Type B pancreatic cell (in vitro differentiated cells): ENCODE results near the gene INTU. TPM values are rescaled to one million over a fixed set of nuclear protein-coding genes. Genes with fewer than 3 reads are reported as not detected.
A peak's percentile ranks its signal among the peaks of the same experiment; 100 is the strongest.

ENCODE experiments used
- DNase-seq: peaks from one replicate; pipeline ENCODE4 v3.0.0; 2021; ENCODE audit warnings: mixed read lengths; ENCODE audit not compliant: unreplicated experiment; ENCODE audit errors: extremely low spot score
- H3K27ac Mint-ChIP-seq: 2 replicates; pipeline ENCODE4 v1.8.0; 2021; ENCODE audit warnings: mild to moderate bottlenecking, mixed read lengths
- H3K27me3 Mint-ChIP-seq: 2 replicates; pipeline ENCODE4 v1.8.0; 2021; ENCODE audit warnings: mixed read lengths
- H3K36me3 Mint-ChIP-seq: 2 replicates; pipeline ENCODE4 v1.8.0; 2021; ENCODE audit warnings: mixed read lengths
- H3K4me1 Mint-ChIP-seq: one replicate; pipeline ENCODE4 v1.8.0; 2021; ENCODE audit warnings: mixed read lengths; ENCODE audit not compliant: unreplicated experiment
- H3K4me3 Mint-ChIP-seq: 2 replicates; pipeline ENCODE4 v1.8.0; 2021; ENCODE audit warnings: mild to moderate bottlenecking, mixed read lengths
- H3K9me3 Mint-ChIP-seq: 2 replicates; pipeline ENCODE4 v1.8.0; 2021; ENCODE audit warnings: mixed read lengths
- CTCF ChIP-seq: fragments of 200-600 bp; sonication (generic); conservative IDR thresholded peaks from 2 replicates; pipeline ENCODE4 v1.5.0; 2021; ENCODE audit warnings: antibody characterized with exemption, mild to moderate bottlenecking
- total RNA-seq: library from RNA; stranded (reverse); gene quantifications from 2 replicates; pipeline ENCODE4 v1.2.1, GENCODE V29; 2021; ENCODE audit warnings: low replicate concordance

INTU gene
- total RNA-seq, 1 donor from 2014 or later, result 20.7 TPM

GRCh38 chr4:127731406-127731805 is 98.6 kb downstream of the INTU start:
- no peaks in the 10 kb centered on the region for H3K4me1 Mint-ChIP-seq
- no peaks in the 10 kb centered on the region for H3K36me3 Mint-ChIP-seq
- TF ChIP-seq CTCF, result no peak
- H3K9me3 Mint-ChIP-seq, result no peaks in the 10 kb centered on the region
- H3K27me3 Mint-ChIP-seq, result no peaks in the 10 kb centered on the region
- no peak for DNase-seq
- no peak overlapping the region for H3K4me3 Mint-ChIP-seq
- H3K27ac Mint-ChIP-seq, result no peak overlapping the region

GRCh38 chr4:127732623-127733328 is 100.0 kb downstream of the INTU start:
- H3K4me3 Mint-ChIP-seq, result no peak overlapping the region
- H3K9me3 Mint-ChIP-seq, result no peaks in the 10 kb centered on the region
- TF ChIP-seq CTCF, result peak; percentile 79
- H3K36me3 Mint-ChIP-seq, result no peaks in the 10 kb centered on the region
- no peak for DNase-seq
- H3K27ac Mint-ChIP-seq, result no peak overlapping the region
- H3K4me1 Mint-ChIP-seq, result no peaks in the 10 kb centered on the region
- no peaks in the 10 kb centered on the region for H3K27me3 Mint-ChIP-seq

DNA sequence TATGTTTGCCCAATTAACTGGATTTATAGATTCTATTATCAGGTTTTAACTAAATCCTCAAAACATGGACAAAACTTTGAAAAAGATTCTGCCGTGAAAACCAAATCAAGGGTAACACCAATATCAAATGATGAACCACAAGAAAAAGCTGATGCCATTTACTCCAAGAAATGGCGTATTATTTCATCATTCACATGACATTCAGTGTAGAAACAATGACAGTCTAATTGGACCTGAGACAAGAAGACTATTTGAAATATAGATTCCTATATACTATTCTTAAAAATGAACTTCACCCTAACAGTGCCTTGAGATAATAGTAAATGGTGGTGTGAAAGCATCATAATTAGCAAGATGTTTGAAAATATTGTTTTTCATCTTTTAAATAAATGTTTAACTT is 102.2 kb downstream of the INTU start:
- DNase-seq, result no peak
- Mint-ChIP-seq H3K4me1 (no peaks in the 10 kb centered on the region), H3K36me3 (no peaks in the 10 kb centered on the region), H3K27me3 (no peaks in the 10 kb centered on the region), H3K27ac (no peak overlapping the region), H3K4me3 (no peak overlapping the region), H3K9me3 (no peaks in the 10 kb centered on the region)
- no peak for TF ChIP-seq CTCF

DNA sequence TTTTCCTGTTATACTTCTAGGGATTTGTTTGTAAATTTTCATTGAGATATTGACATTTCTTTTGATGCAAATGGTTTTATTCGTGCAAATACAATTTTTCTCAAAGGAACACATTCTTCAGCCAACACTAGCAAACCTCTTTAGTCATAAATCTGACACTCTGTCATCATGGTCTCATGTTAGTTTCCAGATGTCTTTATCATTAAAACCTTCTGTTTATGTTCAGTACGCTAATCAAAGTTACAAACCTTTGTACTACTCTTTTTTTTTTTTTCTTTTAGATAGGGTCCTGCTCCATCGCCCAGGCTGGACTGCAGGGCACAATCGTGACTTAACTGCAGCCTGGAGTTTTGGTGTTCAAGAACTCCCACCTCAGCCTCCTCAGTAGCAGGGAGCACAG is 104.5 kb downstream of the INTU start:
- no peaks in the 10 kb centered on the region for H3K4me1 Mint-ChIP-seq
- no peaks in the 10 kb centered on the region for H3K36me3 Mint-ChIP-seq
- no peak overlapping the region for H3K27ac Mint-ChIP-seq
- no peaks in the 10 kb centered on the region for H3K27me3 Mint-ChIP-seq
- TF ChIP-seq CTCF, result no peak
- no peak for DNase-seq
- no peak overlapping the region for H3K4me3 Mint-ChIP-seq
- H3K9me3 Mint-ChIP-seq, result peaks cover 8% of the 10 kb centered on the region

DNA sequence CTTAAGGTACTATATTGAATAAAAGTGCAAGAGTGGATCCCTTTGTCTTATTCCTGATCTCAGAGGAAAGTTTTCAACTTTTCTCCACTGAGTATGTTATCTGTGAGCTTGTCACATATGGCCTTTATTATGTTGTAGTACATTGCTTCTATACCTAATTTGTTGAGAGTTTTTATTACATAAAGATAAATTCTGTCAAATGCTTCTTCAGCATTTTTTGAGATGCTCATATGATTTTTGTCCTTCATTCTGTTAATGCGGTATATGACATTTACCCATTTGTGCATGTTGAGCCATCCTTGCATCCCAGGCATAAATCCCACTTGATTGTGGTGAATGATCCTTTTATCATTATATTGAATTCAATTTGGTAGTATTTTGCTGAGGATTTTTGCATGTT is 108.5 kb downstream of the INTU start:
- no peak for TF ChIP-seq CTCF
- Mint-ChIP-seq H3K27ac (no peak overlapping the region), H3K4me3 (no peak overlapping the region), H3K36me3 (no peaks in the 10 kb centered on the region), H3K4me1 (no peaks in the 10 kb centered on the region), H3K27me3 (peaks cover 4% of the 10 kb centered on the region), H3K9me3 (peaks cover 8% of the 10 kb centered on the region)
- no peak for DNase-seq

DNA sequence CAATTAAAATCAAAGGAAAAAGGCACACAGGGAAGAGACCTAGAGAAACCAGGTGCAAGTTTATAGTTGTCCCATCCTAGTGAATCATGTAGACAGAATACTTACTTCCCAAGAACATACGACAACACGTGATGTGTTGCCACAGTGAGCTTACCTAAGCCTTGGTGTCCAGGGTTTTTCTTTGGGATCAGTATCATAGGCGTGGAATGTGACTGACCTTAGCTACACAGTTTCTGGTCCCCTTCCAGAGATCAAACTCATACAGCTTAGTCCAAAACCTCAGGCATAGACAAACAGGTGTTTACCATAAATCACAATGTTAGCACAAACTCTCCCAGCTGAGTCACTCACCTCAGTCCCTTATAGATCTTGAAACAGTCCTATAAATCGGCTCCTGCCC is 115.1 kb downstream of the INTU start:
- H3K36me3 Mint-ChIP-seq, result no peaks in the 10 kb centered on the region
- DNase-seq, result no peak
- no peak for TF ChIP-seq CTCF
- H3K4me3 Mint-ChIP-seq, result no peak overlapping the region
- H3K4me1 Mint-ChIP-seq, result no peaks in the 10 kb centered on the region
- peaks cover 4% of the 10 kb centered on the region for H3K27me3 Mint-ChIP-seq
- peaks cover 4% of the 10 kb centered on the region for H3K9me3 Mint-ChIP-seq
- H3K27ac Mint-ChIP-seq, result no peak overlapping the region
